ENCODE data around the gene BRCA1.
A peak's percentile ranks its signal among the peaks of the same experiment; 100 is the strongest.
"Not testable (repeated sequence)": the region's sequence is repeated elsewhere in the genome, so short reads cannot be mapped to it uniquely, and the experiment has no call there.

Gene BRCA1

DNA sequence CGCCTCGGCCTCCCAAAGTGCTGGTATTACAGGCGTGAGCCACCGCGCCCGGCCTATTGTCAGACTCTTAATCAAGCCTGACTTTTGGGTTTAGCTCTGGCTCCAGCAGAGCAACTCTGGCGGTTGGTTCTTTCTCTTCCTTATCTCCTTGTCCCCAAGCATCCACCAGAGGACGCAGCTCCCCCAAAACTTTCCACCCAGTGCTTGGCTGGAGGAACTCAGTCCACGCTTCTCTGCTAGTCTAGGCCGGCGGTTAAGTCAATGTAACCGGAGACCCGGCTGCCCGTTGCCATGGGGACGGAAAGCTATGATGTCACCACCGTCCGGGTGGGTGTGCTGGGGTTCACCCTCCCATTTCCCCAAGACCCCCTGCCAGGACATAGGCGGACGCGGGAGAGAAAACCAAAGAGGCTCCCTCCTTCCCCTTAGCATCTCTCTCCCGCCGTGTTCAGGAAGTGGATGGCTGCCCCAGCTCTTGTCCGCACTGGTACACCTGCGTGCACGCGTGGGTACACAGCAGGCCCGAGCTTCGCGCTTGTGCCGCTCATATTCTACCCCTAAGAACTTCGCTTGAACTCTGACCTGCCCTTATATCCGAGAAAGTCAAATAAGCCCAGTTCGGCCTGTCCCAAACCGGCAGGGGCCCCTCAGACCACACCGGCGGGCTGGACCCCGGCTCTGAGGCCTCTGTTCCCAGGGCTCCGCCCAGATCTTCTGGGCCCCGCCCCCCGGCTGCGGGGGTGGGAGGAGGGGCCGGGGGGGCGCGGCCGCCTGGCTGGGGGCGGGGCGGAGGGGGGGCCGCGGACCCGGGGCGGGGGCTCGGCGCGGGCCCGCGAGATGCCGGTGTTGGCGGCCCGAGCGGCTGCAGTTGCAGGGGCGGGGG lies 100.5 kb downstream of the BRCA1 start, which contains the start of gene RND2:
Gene RND2 (plus strand): TSS at position 825 of the 883 bp plus-strand sequence. CDS start 117 bp downstream, outside the sequence.
- DNase-seq: peak; percentile 96

DNA sequence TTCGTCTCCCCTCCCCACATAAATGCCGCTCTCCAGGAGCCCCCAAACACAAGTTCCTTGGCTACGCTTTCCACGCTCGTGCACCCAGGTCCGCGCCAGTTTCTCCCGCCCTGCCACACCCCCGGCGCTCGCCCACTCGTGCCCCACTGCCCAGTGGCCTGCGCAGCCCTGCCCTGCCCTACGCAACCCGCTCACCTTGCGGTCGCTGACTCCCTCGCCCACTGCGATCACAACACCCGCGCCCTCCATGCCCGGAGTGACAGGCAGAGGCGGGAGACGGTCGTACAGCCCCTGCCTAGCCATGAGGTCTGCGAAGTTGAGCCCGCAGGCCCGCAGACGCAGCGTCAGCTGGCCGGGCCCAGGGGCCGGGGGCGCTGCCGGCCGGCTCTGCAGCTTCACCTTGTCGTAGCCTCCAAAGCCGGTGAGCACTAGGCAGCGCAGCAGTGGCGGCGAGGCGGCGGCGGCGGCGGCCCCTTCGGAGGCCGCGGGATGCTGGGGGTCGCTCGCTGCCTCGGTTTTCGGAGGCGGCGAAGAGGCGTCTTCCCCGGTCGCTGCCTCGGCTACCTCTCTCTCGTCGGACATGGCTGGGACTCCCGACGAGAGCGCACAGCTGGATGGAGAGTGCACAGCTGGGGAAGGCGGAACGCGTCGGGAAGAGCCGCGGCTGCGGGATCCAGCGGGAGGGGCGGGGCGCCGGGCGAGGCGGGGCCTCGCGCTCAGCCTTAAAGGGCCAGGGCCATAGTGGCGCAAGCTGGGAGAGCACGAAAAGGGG lies 103.2 kb downstream of the BRCA1 start, which contains the start of gene VAT1:
Gene VAT1 (minus strand): TSS at position 645 of the 772 bp plus-strand sequence. CDS start 63 bp downstream, at position 582.
- DNase-seq: peak; percentile 81

DNA sequence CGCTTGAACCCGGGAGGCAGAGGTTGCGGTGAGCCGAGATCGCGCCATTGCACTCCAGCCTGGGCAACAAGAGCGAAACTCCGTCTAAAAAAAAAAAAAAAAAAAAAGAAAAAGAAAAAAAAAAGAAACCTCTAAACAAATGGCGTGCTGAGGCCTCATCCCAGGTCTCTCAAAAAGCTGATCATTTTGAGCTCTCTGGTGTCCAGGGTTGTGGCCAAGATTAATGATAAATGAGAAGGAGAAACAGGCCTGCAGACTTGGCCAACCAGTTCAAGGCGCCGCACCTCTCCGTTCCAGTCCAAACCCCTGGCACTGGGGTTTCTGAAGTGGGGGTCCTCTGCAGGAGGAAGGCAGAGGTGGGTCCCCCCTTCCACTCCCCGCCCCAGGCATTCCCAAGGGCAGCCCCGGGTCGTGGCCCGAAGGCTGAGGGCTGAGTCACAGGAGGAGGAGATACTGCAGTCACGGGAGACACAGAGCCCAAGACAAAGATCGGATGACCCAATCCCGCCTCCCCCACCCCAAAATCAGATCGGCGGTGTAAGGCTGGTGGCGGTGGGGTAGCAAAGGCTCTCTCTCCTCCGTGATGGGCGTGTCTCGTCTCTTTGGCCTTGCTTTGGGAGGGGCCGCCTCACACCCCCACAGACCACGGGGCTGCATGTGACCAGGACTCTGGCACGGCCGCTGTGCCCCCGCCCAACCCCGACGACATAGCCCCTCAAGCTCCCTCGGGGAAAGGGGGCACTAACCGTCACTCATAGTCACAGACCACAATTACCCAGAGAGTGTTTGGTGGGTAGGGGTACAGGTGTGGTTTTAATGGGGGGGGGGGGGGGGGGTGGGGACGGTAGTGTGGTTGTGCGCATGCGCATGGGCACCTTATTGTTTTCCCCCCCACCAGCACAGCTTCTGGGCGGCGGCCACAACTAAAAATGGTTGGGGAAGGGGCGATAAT lies 104.1 kb downstream of the BRCA1 start:
- peak; percentile 67 for DNase-seq

DNA sequence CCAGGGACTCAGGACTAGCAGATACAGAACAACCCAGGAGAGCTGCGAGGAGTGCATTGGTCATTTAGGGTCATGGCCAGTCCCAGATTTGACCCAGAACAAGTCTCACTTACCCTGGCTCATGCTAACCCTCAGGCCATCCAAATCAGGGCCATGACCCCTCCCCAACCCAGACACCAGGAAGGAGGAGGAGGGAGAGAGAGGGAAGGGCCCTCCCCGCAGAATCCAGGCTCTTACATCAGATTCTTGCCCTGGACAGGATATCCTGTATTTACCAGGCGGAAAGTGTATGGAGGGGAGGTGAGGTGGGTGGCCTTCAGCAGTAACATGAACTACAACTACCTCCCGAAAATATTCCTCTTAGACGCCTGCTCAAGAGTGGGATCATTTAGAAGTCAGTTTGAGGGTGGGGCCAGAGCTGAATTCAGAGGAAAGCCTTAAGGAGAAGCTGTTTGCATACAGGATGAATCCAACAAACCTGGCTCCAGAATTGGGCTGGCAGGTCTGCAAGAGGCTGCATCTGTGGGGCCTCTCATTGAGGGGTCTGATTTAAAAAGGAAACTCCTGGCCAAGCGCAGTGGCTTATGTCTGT lies 105.0 kb downstream of the BRCA1 start:
- DNase-seq: no peak

DNA sequence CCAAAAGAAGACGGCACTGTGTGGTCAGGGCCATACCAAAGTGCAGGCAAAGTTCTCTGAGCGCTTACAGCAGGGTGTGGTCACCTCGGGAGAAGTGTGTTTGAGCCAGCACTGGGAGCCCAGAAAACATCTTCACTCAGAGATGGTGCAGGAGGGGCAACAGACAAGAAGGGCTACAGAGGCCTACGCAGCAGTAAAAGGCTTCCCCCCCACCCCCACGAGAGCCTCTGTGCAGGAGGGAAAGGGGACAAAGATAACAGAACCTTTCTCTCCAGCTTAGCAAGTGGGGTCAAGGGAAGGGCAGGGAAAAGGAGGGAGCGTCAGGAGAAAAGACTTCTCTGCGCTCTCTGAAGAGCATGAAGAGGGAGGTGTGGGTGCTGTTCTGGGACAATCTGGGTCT lies 105.7 kb downstream of the BRCA1 start:
- DNase-seq: no peak

DNA sequence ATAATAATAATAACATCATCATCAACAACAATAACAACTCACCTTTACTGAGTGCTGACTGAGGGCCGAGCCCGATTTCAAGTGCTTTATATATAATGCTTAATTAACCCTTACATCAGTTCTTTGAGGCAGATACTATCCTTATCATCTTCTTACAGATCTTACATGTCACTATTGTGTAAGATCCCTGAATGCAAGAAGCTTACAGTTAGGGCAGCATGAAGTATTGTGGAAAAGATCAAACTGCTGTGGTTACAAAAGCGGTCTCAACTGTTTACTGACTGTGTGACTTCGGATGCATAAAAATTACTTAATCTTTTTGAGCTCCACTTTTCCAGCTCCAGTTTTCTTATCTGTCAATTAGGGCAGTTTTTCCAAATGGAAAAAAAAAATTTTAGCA lies 106.2 kb downstream of the BRCA1 start:
- DNase-seq: no peak

DNA sequence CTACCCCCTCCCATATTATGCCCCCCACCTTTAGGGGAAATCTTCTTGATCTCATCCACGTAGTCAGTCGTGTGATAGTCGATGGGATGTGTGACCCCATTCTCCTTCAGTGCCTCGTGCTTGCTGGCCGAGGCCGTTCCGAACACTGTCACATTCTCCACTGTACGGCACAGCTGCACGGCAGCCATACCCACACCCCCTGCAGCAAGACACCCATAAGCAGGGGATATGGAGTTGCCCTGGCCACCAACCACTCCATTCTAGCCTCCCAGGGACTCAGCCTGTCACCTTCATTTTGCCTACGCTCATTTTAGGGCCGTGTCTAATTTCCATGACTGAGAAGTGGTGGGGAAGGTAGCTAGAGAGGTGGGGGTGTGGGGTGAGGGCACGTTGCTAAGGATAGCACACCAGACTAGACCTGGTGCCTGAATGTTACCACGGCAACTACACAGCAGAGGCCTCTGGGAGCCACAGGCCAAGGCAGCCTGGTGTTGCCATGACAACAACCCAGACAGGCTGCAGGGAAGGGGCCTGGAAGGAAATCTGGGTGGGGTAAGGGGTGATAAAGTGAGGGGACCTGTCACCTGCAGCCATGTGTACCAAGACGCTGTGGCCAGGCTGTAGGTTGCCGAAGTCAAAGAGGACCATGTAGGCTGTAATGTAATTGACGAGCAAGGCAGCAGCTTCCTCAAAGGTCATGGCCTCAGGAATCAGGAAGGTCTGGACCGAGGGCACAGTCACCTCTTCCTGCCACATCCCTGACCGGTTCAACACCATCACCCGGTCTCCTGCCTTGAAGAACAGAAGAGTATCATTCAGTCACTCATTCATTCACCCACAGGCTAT lies 106.9 kb downstream of the BRCA1 start:
- DNase-seq: no peak

DNA sequence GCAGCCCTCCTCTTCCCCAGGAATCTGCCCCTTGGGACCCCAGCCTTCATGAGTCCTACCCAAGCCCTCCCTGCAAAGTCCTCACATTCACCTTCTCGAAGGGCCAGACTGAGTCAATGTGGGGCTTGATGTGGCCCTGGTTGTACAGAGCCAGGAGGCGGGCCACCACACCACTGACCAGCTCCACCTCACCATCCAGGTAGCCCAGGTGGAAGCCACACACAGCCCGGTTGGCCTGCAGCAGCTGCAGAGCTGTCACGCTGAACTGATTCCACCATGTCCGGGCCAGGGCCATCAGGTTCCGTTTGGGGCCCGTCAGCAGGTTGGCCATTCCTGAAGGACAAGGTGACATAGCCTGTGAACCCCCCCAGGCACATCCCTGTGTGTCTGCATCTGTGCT lies 108.9 kb downstream of the BRCA1 start:
- no peak for DNase-seq

DNA sequence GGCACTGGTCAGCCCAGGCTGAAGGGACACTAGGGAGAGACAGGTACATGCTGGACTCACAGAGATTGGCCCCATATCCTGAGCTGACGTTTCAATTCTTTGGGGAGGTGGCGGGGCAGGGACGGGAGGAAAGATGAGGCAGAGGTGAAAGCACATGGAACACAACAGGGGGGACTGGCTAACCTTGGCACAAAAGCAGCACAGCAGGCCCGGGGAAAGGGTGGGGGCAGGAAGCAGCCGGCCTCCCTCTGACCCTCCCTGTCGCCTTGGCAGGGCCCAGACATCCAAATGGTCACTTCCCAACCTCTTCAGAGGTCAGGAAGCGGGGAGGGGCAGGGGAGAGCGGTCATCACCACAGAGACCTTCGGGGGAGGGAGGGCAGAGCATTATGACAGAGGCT lies 109.6 kb downstream of the BRCA1 start:
- DNase-seq: no peak

DNA sequence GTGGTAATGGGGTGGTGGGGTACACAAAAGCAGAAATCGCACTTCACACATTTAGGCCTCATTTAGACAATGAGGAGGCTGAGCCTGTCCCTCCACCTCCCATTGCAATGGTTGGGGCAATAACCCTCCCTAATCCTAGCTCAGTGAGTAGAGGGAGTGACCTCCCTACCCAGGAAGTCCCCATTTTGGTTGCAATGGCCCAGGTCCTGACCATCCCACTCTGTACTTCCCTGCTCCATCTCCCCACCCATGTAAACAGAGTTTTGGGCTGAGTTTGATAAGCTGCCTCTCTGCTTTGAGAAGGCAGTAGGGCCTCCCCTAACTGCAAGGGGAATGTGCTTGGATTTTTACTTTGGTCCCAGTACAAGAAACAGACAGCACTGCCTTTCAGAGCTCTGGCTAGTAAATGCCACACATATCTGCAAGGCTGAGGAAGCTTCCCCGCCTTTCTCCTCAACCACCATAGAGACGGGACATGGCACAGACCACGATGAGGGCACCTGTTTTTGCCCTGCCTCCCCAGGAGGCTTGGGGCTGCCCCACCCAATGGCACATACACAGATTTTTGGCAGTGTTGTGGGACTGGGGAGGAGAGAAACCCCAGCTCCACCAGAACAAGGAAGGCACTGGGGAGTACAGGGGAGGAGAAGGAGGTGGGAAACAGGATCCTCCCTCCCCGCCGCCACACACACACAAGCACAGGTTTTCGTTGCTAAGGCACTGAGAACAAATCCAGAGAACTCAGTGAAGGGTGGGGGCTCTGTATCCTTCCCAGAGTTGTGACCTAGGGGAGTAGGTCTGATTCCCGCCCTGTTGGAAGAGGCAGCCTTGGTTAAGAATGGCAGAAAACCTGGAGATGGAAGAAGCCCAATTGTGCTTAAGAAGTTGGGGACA lies 110.3 kb downstream of the BRCA1 start:
- DNase-seq: no peak

DNA sequence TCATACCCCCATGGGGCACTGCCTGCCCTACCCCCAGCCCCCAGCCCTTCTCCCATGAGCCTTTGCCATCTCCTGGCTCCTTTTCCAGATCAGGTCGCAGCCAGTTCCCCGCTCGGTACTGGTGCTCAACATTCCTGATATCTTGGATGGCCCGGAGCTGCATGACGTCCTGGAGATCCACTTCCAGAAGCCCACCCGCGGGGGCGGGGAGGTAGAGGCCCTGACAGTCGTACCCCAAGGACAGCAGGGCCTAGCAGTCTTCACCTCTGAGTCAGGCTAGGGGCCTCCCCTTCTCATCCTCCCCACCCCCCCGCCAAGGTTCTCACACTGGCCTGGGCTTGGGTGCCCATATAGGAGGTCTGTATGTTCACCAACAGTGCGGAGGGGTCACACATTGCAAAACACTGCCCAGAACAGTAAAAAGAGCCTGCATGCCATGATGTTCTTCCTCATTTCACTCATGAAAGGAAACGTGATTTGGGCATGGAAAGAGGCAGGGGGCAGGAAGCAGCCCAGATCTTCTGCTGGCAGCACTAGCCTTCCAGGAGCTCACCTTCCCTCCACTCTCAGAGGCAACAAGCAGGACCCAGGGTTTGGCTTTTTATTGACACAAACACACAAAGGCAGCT lies 111.0 kb downstream of the BRCA1 start:
- no peak for DNase-seq

DNA sequence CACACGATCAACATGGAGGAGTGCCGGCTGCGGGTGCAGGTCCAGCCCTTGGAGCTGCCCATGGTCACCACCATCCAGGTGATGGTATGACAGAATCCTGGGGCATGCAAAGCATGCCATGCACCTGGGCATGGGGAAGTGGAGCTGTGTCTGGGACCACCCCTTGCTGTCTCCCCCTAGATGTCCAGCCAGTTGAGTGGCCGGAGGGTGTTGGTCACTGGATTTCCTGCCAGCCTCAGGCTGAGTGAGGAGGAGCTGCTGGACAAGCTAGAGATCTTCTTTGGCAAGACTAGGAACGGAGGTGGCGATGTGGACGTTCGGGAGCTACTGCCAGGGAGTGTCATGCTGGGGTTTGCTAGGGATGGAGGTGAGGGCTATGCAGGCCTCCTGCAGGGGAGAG lies 111.9 kb downstream of the BRCA1 start:
- no peak for DNase-seq

DNA sequence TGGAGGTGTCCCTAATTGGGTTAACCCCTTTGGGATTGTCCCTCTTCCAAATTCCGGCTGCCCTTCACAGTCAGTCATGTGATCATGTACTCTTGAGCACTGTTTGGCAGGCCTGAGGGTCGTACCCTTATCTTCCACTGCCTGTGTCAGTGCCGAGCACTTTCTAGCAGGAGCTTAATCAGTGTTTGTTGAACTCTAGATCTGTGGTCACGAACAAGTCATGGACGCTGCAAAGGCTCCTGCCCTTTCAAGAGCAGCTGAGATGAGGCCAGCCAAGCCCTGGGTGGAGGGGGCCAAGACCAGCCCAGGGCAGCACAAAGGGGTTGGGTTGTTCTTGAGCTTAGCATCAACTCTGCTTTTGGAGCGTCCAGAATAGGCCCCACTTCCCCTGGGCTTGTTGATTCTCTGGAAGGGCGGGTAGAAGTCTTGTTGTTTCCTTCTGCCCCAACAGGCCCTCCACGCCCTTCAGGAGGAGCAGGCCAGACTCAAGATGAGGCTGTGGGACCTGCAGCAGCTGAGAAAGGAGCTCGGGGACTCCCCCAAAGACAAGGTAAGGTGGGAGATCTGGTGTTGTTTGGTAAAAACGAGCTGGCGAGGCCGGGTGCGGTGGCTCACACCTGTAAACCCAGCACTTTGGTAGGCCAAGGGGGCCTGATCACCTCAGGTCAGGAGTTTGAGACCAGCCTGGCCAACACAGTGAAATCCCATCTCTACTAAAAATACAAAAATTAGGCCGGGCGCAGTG lies 113.3 kb downstream of the BRCA1 start:
- DNase-seq: no peak

DNA sequence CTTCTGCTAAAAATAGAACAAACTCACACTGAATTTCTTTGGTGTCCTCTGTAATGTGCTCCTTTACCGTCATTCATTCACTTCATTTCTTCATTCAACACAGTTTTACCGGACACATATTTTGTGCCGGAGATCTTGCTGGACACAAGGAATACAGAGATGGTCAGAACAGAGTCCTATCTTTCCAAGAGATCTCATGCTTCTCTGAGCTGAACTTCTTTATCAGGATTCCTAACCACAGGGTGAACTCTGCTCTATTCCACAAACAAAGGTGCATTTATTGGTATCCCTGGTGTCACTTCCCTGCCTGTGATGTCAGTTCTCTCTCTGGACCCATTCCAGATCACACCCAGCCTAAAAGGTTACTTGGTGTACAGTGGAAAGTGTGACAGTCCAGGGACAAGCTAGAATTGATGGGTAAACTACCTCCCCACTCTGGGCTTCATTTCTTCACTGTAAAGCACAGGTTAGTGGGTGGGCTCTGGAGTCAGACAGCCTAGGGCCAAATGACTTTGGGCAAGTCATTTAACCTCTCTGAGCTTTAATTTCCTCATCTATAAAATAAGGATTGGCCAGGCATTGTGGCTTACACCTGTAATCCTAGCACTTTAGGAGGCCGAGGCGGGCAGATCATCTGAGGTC lies 114.4 kb downstream of the BRCA1 start:
- no peak for DNase-seq

DNA sequence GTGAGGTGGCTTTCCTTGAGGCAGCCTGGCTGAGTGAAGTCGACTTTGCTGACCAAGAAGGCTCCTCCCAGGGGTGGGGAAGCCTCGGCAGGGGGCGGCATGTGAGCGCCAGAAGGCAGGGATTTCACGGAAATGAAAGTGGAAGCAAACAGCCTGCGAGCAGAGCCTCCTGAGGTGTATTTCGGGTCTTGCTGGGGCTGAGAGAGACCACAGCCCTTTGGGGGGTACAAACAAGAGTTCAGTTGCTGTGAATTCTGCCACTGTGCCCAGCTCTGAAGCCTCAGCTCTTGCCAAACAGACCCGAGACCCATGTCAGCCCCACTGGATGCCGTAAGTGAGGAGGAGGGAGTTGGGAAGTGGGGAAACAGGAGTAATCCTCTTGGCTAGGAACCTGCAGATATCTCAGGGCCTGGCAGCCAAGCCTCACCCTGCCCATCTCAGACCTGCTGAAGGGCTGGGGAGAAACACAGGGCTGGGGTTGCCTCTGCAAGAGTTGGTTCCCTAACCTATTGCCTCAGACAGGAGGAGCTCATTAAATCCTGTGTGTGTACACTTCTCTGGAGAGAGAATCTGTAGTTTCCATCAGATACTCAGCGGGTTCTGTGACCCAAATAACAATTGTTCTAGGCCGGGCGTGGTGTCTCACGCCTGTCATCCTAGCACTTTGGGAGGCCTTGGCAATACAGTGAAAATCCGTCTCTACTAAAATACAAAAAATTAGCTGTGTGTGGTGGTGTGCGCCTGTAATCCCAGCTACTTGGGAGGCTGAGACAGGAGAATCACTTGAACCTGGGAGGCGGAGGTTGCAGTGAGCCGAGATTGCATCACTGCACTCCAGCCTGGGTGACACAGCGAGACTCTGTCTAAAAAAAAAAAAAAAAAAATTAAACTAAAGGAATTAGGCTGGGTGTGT lies 118.3 kb downstream of the BRCA1 start, which contains the start of gene IFI35:
Gene IFI35 (plus strand): TSS at position 146 of the 913 bp plus-strand sequence. CDS start 164 bp downstream, at position 310.
- DNase-seq: peak; percentile 86

DNA sequence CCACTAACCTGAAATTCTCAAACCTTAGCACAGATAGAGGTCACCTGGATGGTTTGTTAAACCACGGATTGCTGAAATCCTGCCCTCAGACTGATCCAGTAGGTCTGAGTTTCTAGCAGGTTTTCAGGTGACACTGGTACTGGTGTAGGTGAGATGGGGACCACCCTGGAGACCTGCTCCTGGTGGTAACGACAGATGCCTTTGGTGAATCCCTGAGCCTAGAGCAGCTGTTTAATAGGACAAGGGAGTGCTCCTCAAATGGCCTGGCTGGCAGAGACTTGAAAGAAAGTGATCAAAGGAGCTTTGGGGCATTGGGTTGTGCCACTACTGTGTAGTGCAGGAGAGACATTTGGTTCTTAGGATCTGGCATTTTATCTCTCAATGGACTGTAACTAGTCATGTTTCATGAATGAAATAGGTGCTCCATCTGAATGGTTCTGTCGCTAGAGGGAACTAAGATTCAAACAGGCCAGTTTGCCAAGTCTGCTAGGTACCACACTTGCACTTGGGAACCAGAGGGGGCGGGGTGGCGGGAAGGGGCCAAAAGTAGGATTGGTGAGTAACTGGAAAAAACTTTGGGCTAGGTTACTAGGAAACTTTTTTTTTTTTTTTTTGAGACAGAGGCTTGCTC lies 121.5 kb downstream of the BRCA1 start:
- peak; percentile 30 for DNase-seq

DNA sequence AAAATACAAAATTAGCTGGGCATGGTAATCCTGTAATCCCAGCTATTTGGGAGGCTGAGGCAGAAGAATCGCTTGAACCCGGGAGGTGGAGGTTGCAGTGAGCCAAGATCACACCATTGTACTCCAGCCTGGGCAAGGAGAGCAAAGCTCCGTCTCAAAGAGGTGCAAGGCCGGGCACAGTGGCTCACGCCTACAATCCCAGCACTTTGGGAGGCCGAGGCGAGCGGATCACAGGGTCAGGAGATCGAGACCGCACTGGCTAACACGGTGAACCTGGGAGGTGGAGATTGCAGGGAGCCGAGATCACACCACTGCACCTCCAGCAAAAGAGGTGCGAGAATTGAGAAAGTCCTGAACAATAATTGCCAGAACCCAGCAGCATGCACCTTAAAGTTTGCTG lies 124.3 kb downstream of the BRCA1 start:
- DNase-seq: not testable (repeated sequence)
